Limb (tissue), 2 donors: ENCODE results near the gene TRIP13.

ENCODE experiments used
- DNase-seq, 2 donors: peaks; one replicate each; pipeline ENCODE4 v3.0.0-alpha.2; 2016; ENCODE audit errors: extremely low spot score in 2 of 2

Gene TRIP13

GRCh38 chr5:965604-966344 is 73.1 kb downstream of the TRIP13 start:
- DNase-seq, result no peak

GRCh38 chr5:966345-966710 is 73.6 kb downstream of the TRIP13 start:
- DNase-seq, result no peak

GRCh38 chr5:966941-967340 is 74.3 kb downstream of the TRIP13 start:
- no peak for DNase-seq
